HL-60 (cell line): ENCODE measurements around the gene ASAP3.

Experiments
- DNase-seq, 2 experiments: peaks; one replicate each; pipeline ENCODE4 v3.0.0-alpha.2; 2010 to 2020; ENCODE audit warnings: low read depth in 1 of 2, low spot score in 1 of 2
- H3K27ac ChIP-seq: fragments of 250-450 bp; sonication (Bioruptor Pico); replicated peaks from 2 replicates; pipeline ENCODE4 v1.5.1; 2020; ENCODE audit warnings: mild to moderate bottlenecking, moderate library complexity
- H3K27me3 ChIP-seq: fragments of 250-450 bp; sonication (Bioruptor Pico); 2 replicates; pipeline ENCODE4 v1.5.1; 2021; ENCODE audit warnings: mild to moderate bottlenecking, moderate library complexity; ENCODE audit not compliant: insufficient read depth, poor library complexity, severe bottlenecking
- H3K4me3 ChIP-seq: replicated peaks from 2 replicates; pipeline ENCODE4 v1.5.1; 2011; ENCODE audit warnings: mild to moderate bottlenecking, control low read depth, low read length; ENCODE audit not compliant: insufficient read depth
- GABPA ChIP-seq: IDR thresholded peaks from 2 replicates; pipeline ENCODE4 v1.6.1; 2012; ENCODE audit warnings: low read depth
- POLR2AphosphoS5 ChIP-seq: IDR thresholded peaks from 2 replicates; pipeline ENCODE4 v1.6.1; 2012; ENCODE audit warnings: low read depth
- SPI1 ChIP-seq: IDR thresholded peaks from 2 replicates; pipeline ENCODE4 v1.6.1; 2012; ENCODE audit warnings: low read depth, mild to moderate bottlenecking, borderline replicate concordance
- TF ChIP-seq, protein P1 (sequence below): IDR thresholded peaks from 2 replicates; pipeline ENCODE4 v1.6.1; 2012; ENCODE audit warnings: low read depth; ENCODE audit not compliant: insufficient replicate concordance
- TF ChIP-seq, protein P2 (sequence below): IDR thresholded peaks from one replicate; pipeline ENCODE4 v1.5.1; 2011; ENCODE audit warnings: low read length, control low read depth, inconsistent platforms; ENCODE audit not compliant: insufficient read depth

ASAP3 gene

GRCh38 chr1:23517581-23517980 lies 33.6 kb upstream of the ASAP3 start:
- TF ChIP-seq POLR2AphosphoS5 (no peak), SPI1 (no peak), GABPA (no peak)
- TF ChIP-seq, protein P1, sequence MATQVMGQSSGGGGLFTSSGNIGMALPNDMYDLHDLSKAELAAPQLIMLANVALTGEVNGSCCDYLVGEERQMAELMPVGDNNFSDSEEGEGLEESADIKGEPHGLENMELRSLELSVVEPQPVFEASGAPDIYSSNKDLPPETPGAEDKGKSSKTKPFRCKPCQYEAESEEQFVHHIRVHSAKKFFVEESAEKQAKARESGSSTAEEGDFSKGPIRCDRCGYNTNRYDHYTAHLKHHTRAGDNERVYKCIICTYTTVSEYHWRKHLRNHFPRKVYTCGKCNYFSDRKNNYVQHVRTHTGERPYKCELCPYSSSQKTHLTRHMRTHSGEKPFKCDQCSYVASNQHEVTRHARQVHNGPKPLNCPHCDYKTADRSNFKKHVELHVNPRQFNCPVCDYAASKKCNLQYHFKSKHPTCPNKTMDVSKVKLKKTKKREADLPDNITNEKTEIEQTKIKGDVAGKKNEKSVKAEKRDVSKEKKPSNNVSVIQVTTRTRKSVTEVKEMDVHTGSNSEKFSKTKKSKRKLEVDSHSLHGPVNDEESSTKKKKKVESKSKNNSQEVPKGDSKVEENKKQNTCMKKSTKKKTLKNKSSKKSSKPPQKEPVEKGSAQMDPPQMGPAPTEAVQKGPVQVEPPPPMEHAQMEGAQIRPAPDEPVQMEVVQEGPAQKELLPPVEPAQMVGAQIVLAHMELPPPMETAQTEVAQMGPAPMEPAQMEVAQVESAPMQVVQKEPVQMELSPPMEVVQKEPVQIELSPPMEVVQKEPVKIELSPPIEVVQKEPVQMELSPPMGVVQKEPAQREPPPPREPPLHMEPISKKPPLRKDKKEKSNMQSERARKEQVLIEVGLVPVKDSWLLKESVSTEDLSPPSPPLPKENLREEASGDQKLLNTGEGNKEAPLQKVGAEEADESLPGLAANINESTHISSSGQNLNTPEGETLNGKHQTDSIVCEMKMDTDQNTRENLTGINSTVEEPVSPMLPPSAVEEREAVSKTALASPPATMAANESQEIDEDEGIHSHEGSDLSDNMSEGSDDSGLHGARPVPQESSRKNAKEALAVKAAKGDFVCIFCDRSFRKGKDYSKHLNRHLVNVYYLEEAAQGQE, result no peak
- TF ChIP-seq, protein P2, sequence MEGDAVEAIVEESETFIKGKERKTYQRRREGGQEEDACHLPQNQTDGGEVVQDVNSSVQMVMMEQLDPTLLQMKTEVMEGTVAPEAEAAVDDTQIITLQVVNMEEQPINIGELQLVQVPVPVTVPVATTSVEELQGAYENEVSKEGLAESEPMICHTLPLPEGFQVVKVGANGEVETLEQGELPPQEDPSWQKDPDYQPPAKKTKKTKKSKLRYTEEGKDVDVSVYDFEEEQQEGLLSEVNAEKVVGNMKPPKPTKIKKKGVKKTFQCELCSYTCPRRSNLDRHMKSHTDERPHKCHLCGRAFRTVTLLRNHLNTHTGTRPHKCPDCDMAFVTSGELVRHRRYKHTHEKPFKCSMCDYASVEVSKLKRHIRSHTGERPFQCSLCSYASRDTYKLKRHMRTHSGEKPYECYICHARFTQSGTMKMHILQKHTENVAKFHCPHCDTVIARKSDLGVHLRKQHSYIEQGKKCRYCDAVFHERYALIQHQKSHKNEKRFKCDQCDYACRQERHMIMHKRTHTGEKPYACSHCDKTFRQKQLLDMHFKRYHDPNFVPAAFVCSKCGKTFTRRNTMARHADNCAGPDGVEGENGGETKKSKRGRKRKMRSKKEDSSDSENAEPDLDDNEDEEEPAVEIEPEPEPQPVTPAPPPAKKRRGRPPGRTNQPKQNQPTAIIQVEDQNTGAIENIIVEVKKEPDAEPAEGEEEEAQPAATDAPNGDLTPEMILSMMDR, result no peak
- Histone ChIP-seq H3K27me3 (no peaks in the 10 kb centered on the region), H3K27ac (no peak overlapping the region), H3K4me3 (no peak overlapping the region)
- DNase-seq, result no peak

- TF ChIP-seq, protein P2, result no peak
- TF ChIP-seq SPI1 (no peak), POLR2AphosphoS5 (no peak), GABPA (no peak)
- TF ChIP-seq, protein P1, result no peak
- H3K27ac ChIP-seq, result no peak overlapping the region
- H3K4me3 ChIP-seq, result no peak overlapping the region
- H3K27me3 ChIP-seq, result no peaks in the 10 kb centered on the region
- DNase-seq, result no peak
These were observed 31.9 kb upstream of the ASAP3 start for GRCh38 chr1:23515905-23516304.

DNA sequence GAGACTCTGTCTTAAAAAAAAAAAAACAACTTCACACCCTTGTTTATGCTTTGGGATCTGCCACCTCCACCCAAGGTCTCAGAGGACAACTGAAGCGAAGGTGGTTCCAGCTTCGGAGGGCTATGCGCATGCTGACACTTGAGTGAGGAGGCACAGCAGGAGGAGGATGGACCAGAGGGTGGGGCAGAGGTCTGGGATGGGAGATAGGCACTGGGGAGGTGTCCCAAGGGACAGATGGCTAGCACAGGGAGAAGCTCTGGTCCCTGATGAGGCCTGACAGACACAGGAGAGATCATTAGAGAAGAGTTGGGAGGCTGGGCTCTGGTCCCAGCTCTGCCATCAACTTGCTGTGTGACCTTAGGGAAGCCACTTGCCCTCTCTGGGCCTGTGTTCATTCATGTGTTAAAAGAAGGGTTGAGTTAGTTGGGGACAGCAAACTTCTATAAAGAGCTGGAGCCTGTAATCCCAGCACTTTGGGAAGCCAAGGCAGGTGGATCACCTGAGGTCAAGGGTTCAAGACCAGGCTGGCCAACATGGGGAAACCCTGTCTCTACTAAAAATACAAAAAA lies 30.2 kb upstream of the ASAP3 start:
- Histone ChIP-seq H3K27ac (no peak overlapping the region), H3K4me3 (no peak overlapping the region), H3K27me3 (no peaks in the 10 kb centered on the region)
- DNase-seq, result no peak
- TF ChIP-seq GABPA (no peak), SPI1 (no peak), POLR2AphosphoS5 (no peak)
- TF ChIP-seq, protein P2, result no peak
- TF ChIP-seq, protein P1, result no peak
